Activated naive CD4-positive, alpha-beta T cell treated with anti-CD3 and anti-CD28 coated beads, Interleukin-2, amount 50 U/mL, for 72 hours (primary cell): ENCODE data around the gene PRAC2. TPM values are rescaled to one million over a fixed set of nuclear protein-coding genes. Genes with fewer than 3 reads are reported as not detected.
"Not testable (repeated sequence)": the region's sequence is repeated elsewhere in the genome, so short reads cannot be mapped to it uniquely, and the experiment has no call there.

Experiments used
- ATAC-seq, 2 donors: fragments of 150-1000 bp; cut with Tn5 transposase; 2 replicates each; pipeline ENCODE4 v1.10.0; 2021; ENCODE audit warnings: mild to moderate bottlenecking in 2 of 2, moderate library complexity in 2 of 2
- DNase-seq, 2 donors: peaks; one replicate each; pipeline ENCODE4 v3.0.0; 2021 to 2022; ENCODE audit warnings: low spot score in 2 of 2
- H3K27ac Mint-ChIP-seq, 2 donors: one replicate each; pipeline ENCODE4 v1.8.0; 2022; ENCODE audit warnings: mild to moderate bottlenecking in 2 of 2, mixed read lengths in 2 of 2
- H3K36me3 Mint-ChIP-seq, 2 donors: one replicate each; pipeline ENCODE4 v1.8.0; 2022; ENCODE audit warnings: mixed read lengths in 2 of 2
- H3K9me3 Mint-ChIP-seq, 2 donors: one replicate each; pipeline ENCODE4 v1.8.0; 2022; ENCODE audit warnings: mixed read lengths in 2 of 2
- total RNA-seq, 2 donors: library from RNA; stranded (reverse); gene quantifications; one replicate each; pipeline ENCODE4 v1.2.3, GENCODE V29; 2022

Gene PRAC2
- total RNA-seq = not detected

DNA sequence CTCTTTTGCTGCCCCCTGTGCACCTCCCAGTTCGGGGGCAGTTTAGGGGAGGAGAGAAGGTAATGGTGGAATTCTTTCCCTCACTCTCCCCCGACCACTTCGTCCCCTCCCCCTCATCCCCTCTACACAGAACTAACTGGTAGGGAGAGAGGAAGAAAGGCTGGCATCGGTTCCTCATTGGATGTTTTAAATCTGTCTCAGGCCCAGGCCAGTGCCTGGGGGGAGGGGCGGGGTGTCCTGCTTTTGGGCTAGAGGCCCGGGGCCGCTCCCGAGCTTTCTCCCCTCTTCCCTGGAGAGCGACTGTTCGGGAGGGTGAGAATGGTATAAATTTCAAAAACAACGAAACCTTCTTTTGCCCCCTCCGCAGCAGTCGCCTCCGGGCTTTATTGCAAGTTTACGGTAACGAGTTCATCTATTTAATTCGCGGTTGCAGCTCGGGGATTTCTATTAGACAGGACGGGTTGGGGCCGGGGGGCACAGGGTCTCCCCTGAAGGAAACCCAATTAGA lies at the start of gene PRAC2:
TSS of gene PRAC2 (plus strand) at position 271 of the 508 bp plus-strand sequence. CDS start 1,226 bp downstream, outside the sequence.
- no peaks in the 10 kb centered on the region for H3K9me3 Mint-ChIP-seq
- peak within 1 kb of the TSS in 1 of 2 donors; percentile 85 for H3K27ac Mint-ChIP-seq
- DNase-seq = no peak
- H3K36me3 Mint-ChIP-seq = peaks cover 0 to 18% of the 10 kb centered on the region in 2 donors
- no peak for ATAC-seq

DNA sequence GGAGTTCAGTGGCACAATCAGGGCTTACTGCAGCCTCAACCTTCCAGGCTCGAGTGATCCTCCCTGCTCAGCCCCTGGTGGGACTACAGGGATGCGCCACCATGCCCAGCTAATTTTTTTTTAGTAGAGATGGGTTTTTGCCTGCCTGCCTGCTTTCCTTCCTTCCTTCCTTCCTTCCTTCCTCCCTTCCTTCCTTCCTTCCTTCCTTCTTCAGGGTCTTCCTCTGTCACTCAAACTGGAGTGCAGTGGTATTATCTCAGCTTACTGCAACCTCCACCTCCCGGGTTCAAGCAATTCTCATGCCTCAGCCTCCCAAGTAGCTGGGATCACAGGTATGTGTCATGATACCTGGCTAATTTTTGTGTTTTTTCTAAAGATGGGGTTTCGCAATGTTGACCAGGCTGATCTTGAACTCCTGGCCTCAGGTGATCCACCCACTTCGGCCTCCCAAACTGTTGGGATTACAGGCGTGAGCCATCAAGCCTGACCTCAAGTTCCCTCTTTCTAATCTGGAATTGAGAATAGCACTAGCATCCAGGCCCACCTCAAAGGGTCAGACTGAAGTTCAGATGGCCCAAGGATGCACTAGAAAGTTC lies 45.9 kb upstream of the PRAC2 start:
- Mint-ChIP-seq H3K9me3 (no peaks in the 10 kb centered on the region), H3K27ac (no peak overlapping the region), H3K36me3 (no peaks in the 10 kb centered on the region)
- DNase-seq (no peak), ATAC-seq (no peak)

DNA sequence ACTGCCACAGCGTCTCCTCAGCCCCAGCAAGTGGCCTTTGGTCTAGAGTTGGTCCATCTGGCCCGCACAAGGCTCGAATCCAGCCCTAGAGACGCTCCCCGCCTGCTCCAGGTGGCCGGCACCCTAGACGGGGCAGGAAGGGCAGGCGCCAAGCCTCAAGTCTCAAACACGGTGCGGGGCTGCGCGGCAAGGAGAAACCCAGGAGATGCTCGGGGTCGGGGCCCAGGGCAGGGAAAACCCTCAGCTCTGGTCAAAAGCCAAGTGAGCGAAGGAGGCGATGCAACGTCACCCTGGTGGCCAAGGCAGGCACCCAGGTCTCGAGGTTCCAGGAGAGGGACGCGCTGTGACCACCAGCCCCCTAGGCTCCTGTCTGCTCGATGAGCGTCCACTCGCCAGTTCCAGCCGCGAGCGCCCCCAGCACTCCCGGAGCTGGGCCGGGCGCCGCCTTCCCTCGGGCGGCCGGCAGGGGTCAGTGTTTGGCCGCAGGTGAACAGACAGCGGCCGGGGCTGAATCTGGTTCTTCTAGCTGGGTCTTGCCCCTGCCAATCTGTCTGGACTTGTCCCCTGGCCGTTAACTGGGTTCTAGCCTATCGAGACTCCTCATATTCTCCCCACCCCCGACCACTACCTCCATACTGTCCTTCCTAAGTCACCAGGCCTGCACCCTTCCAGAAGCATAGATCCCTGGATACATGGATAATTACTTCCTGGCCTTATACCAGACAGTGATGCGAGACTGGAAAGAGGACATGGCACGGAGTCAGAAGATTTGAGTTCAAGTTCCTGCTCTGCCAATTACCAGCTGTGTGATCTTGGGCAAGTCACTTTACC lies 44.6 kb upstream of the PRAC2 start:
- ATAC-seq = peak; percentile 91 to 96

DNA sequence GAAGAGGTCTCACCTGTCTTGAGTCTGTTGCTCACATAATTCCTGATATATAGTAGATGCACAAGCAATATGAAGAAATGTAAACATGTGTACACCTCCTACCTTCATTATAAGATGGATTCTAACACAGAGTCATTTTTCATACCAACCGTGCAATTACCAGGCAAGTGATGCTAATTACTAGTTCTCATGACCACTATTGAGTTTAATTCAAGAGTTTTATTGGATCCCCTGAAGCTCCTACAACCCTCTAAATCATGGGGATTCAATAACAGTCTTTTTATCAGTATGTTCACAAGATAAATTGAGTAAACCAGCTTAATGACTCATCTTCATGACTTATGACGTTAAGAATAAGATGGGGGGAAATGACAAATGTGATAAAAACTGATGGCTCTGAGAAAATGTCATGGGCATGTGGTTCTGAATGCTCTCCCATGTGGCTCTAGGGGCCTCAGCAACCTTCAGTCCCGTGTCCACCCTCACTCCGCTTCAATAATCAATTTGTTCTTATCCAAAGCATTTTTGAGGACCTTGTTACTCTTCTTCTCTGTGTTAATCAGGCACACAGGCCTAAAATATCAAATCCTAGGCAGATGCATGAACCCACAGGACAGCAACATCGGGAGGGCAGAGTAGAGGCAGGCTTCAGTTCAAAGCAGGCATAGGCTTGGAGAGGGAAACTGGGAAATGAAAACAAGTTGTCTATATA lies 43.4 kb upstream of the PRAC2 start:
- H3K27ac Mint-ChIP-seq = no peak overlapping the region
- H3K9me3 Mint-ChIP-seq = no peaks in the 10 kb centered on the region
- ATAC-seq (no peak), DNase-seq (no peak)
- no peaks in the 10 kb centered on the region for H3K36me3 Mint-ChIP-seq

More for the DNA sequence above, 44.6 kb upstream of the PRAC2 start:
- DNase-seq = peak; percentile 74 to 87
- Mint-ChIP-seq H3K36me3 (no peaks in the 10 kb centered on the region), H3K9me3 (no peaks in the 10 kb centered on the region), H3K27ac (no peak overlapping the region)

DNA sequence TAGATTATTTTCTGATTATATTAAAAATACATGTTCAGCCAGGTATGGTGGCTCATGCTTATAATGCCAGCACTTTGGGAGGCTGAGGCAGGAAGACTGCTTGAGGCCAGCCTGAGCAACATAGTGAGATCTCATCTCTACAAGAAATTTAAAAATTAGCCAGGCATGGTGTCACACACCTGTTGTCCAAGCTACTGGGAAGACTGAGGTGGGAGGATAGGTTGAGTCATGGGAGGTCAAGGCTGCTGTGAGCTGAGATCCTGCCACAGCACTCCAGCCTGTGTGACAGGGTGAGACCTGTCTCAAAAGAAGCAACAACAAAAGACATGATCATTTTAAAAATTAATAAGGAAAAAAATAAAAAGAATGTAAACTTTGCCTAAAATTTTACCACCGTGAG lies 41.4 kb upstream of the PRAC2 start:
- no peak for DNase-seq
- ATAC-seq = no peak
- no peaks in the 10 kb centered on the region for H3K36me3 Mint-ChIP-seq
- H3K27ac Mint-ChIP-seq = peak overlapping the region in 1 of 2 donors; percentile 33
- no peaks in the 10 kb centered on the region for H3K9me3 Mint-ChIP-seq

DNA sequence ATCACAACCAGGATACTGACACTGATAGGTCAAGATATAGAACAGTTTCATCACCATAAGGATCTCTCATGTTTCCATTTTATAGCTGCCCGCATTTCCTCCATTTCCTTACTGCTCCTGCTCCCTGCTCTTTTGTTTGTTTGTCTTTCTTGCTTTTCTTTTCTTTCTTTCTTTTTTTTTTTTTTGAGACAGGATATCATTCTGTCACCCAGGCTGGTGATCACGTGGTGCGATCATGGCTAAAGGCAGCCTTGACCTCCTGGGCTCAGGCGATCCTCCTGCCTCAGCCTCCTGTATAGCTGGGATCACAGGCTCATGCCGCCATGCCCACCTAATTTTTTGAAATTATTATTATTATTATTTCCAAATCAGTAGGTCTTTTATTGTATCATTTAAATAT lies 32.3 kb upstream of the PRAC2 start:
- H3K27ac Mint-ChIP-seq = no peak overlapping the region
- ATAC-seq (no peak), DNase-seq (no peak)
- peaks cover 0 to 6% of the 10 kb centered on the region in 2 donors for H3K36me3 Mint-ChIP-seq
- peaks cover 0 to 4% of the 10 kb centered on the region in 2 donors for H3K9me3 Mint-ChIP-seq

DNA sequence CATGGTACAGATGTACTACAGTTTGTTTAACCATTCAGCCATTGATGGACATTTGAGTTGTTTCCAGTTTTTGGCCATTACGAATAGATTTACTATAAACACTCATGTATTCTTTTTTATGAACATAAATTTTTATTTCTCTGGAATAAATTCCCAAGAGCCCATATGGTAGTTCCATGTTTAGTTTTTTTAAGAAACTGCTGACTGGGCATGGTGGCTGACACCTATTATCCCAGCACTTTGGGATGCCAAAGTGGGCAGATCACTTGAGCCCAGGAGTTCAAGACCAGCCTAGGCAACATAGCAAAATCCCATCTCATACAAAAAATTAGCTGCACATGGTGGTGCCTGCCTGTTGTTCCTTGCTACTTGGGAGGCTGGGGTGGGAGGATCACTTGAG lies 30.9 kb upstream of the PRAC2 start:
- no peak for DNase-seq
- Mint-ChIP-seq H3K36me3 (peaks cover 0 to 6% of the 10 kb centered on the region in 2 donors), H3K9me3 (peaks cover 0 to 4% of the 10 kb centered on the region in 2 donors), H3K27ac (no peak overlapping the region)
- no peak for ATAC-seq

DNA sequence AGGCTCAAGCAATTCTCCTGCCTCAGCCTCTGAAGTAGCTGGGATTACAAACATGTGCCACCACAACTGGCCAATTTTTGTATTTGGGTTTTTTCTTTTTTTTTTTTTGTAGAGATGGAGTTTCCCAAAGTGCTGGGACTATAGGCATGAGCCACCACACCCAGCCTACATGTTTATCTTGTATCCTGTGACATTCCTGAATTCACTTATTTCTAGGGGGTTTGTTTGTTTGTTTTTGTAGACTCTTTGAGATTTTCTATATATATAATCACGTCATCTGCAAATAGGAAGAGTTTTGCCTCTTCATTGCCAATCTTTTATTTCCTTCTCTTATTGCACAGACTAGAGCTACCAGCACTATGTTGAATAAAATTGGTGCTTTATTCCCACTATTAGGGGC lies 29.8 kb upstream of the PRAC2 start:
- ATAC-seq = no peak

DNA sequence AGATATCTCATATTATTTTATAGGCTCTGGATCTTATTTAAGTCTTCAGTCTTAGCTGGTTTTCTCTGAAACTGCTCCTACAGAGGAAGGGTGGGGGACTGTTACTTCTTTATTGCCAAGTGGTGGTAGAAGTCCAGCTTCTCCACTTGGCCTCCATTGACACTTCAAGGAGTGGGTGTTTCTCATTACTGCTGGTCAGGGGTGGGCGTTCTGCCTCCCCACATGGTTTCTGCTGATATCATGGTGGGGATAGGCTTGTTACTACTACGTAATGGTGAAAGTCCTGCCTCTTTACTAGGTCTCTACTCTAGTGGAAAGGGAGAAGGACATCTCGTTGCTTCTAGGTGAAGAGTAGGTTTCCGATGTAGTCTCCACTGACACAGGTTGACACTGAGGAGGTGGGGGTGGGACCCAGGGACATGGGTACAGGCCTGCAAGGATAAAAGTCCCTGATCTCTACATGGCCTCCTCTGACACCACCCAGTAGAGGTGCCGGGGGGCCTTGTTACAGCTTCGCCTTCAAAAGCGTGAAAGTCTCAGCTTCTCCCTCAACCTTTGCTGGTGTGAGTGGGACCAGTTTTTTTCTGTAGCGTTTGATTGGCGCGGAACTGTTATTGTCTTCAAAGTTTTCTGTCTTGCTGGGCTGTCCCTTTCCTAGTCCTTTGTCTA lies 21.0 kb upstream of the PRAC2 start:
- H3K27ac Mint-ChIP-seq = no peak overlapping the region

More for the DNA sequence above, 29.8 kb upstream of the PRAC2 start:
- Mint-ChIP-seq H3K27ac (no peak overlapping the region), H3K36me3 (peaks cover 0 to 6% of the 10 kb centered on the region in 2 donors), H3K9me3 (peaks cover 0 to 4% of the 10 kb centered on the region in 2 donors)
- no peak for DNase-seq

DNA sequence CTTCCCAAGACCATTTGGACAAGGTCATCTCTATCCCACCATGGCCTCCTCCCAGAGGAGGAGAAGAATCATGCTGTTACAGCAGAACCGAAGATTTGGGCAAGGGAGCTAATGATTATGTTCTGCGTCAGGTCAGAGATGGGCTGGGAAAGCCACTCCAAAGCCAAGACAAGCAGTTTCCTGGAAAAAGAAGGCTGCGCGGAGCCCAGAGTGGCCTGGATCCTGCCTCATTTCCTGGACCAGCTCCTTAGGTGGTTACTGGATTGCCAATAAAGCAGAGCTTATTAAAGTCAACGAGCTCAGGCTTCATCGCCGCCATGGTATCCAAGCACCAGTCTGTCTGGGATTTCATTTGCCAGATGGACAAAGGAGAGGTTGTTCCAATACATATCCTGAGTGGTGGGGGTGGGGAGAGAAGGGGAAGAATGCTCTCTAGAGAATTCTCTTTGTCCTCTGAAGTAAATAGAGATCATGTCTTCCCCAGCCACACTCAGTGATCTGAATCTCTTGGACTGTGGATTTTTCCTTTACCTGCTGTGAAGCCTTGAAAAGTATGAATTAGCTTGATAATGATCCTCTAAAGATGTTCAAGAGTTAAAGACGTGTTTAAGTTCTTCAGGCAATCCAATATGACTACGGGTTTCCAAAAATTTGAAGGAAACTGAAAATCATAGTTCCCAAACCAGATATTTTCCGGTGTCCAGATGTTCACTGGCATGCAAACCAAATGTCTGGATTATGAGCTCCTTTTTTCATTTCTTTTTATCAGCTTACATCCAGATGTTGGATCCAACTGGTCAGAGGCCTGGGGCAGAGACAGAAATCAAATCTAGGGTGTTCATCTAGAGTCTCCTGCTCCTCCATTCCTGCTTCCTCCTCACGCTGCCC lies 18.4 kb upstream of the PRAC2 start:
- Mint-ChIP-seq H3K36me3 (no peaks in the 10 kb centered on the region), H3K27ac (no peak overlapping the region), H3K9me3 (no peaks in the 10 kb centered on the region)
- DNase-seq (no peak), ATAC-seq (no peak)

More for the DNA sequence above, 21.0 kb upstream of the PRAC2 start:
- ATAC-seq (no peak), DNase-seq (no peak)
- H3K9me3 Mint-ChIP-seq = no peaks in the 10 kb centered on the region
- H3K36me3 Mint-ChIP-seq = no peaks in the 10 kb centered on the region

DNA sequence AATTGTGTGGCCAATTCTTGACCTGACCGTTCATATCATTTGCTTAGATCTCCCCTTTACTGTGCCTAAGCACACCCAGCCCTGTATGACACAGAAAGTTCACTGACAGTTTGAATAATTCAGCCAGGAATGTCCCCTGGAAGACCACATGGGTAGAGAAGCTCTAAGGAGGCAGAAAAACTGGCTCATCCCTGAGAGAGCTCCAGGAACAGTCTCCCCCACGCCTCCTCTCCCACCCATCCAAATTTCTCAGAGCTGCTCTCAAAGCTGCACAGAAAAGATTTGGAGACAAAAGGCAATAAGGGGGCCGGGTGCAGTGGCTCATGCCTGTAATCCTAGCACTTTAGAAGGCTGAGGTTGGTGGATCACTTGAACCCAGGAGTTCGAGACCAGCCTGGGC lies 11.9 kb upstream of the PRAC2 start:
- Mint-ChIP-seq H3K27ac (no peak overlapping the region), H3K9me3 (no peaks in the 10 kb centered on the region), H3K36me3 (no peaks in the 10 kb centered on the region)

DNA sequence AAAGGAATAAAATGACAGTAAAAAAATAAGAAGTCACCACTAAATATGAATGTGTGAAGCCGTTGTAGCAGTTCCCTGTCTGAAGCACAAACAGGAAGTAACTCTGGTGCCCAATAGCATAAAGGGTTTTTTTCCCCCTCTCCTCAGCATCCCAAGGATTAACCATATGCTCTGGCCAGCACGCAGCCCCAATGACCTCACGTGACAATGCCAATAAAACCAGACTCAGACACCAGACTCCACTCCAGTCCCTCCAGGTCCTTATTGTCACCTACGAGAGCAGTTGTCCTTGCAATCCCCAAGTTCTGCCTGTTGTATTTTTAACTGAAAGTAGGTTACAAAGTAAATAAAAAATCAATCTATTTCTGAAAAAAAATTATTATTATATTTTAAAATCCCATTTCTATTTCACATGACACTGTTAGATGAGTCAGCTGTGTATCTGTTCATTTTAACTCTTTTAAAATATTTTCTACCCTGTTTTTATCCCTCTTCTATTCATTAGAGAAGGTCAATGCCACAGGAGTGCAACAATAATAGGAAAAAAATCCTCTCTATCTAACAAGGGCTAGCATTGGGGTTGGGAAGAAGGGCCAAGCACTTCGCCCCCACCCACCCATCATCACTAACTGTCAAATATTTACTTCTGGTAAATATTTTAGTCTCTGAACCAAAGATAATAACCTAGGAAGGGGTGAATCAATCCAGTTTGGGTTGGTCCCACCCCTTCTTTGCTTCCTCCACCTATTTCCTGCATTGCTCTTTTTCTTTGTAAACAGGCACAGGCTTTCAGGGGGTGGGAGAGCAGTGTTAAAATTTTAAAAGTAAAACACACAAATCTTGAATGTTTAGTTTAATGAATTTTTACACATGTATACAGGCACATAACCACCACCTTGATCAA lies 7.2 kb upstream of the PRAC2 start:
- H3K36me3 Mint-ChIP-seq = peaks cover 0 to 13% of the 10 kb centered on the region in 2 donors
- ATAC-seq (no peak), DNase-seq (no peak)
- H3K9me3 Mint-ChIP-seq = no peaks in the 10 kb centered on the region
- H3K27ac Mint-ChIP-seq = no peak overlapping the region

More for the DNA sequence above, 11.9 kb upstream of the PRAC2 start:
- no peak for ATAC-seq
- DNase-seq = no peak

DNA sequence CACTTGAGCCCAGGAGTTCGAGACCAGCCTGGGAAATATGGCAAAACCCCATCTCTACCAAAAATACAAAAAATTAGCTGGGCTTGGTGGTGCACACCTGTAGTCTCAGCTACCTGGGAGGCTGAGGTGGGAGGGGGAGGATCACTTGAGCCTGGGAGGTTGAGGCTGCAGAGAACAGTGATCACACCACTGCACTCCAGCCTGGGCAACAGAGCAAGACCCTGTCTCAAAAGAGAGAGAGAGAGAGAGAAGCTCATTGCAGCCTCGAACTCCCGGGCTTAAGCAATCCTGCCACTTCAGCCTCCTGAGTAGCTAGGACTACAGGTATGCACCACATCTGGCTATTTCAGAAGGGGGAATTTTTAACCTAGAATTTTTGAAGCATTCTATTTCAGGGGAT lies 6.4 kb upstream of the PRAC2 start:
- not testable (repeated sequence) for ATAC-seq, H3K27ac Mint-ChIP-seq, DNase-seq, H3K9me3 Mint-ChIP-seq
- H3K36me3 Mint-ChIP-seq = peaks cover 0 to 15% of the 10 kb centered on the region in 2 donors

DNA sequence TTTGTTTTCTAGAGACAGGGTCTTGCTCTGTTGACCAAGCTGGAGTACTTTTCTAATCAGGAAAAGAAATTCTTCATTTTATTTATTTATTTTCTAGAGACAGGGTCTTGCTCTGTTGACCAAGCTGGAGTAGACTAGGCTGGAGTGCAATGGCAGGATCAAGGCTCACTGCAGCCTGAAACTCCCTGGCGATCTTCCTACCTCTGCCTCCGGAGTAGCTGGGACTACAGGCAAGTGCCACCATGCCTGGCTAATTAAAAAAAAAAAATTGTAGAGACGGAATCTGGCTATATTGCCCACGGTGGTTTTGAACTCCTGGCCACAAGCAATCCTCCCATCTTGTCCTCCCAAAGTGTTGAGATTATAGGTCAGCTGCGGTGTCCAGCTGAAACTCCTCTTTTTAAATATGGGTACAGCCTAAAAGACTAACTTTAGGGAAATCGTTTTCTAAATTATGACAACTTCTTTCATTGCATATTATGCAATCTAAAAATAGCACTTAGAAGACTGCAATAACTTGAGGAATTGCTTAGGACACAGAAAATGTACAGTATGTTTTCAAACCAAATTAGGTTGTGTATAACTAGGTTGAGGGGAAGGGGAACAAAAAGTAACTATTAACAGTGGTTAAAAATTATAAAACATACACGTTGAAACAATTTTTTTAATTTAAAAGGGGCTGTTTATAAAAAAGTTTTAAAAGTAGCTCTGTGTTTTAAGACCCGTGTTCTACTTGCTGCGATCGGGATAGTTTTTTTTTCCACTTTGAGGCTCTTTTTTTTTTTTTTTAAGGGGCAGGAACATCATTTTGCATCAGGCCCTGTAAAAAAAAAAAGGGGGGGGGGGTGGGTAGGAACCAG lies 5.4 kb upstream of the PRAC2 start:
- H3K27ac Mint-ChIP-seq = no peak overlapping the region
- DNase-seq = no peak

More for the DNA sequence above, 5.4 kb upstream of the PRAC2 start:
- no peaks in the 10 kb centered on the region for H3K9me3 Mint-ChIP-seq
- H3K36me3 Mint-ChIP-seq = peaks cover 0 to 15% of the 10 kb centered on the region in 2 donors
- ATAC-seq = no peak
